Measurements from ENCODE around the gene IL1RAPL1. TPM values are rescaled to one million over a fixed set of nuclear protein-coding genes. Genes with fewer than 3 reads are reported as not detected.

The IL1RAPL1 gene
- total RNA-seq, 2 donors from 2014 or later: 0.66 to 1.1 TPM

GRCh38 chrX:29962061-29962460 is 1374.8 kb downstream of the IL1RAPL1 start:
- no peak overlapping the region for H3K4me3 ChIP-seq (ENCODE audit: low read length)
- H3K9me3 ChIP-seq (ENCODE audit: control insufficient read depth, low read length): no peaks in the 10 kb centered on the region
- peaks cover 34% of the 10 kb centered on the region for H3K4me1 Mint-ChIP-seq
- no peaks in the 10 kb centered on the region for H3K27me3 ChIP-seq (ENCODE audit: control insufficient read depth, insufficient read depth, low read length, poor library complexity, severe bottlenecking)
- no peaks in the 10 kb centered on the region for H3K4me1 ChIP-seq (ENCODE audit: control insufficient read depth, insufficient read depth, low read length)
- H3K27ac Mint-ChIP-seq: no peak overlapping the region
- WGBS, 2 experiments (ENCODE audit: insufficient coverage in 1 of 2, insufficient read length in 1 of 2): no CpG with 5 or more reads among the region's 2 CpGs
- H3K27me3 Mint-ChIP-seq (ENCODE audit: insufficient read depth): no peaks in the 10 kb centered on the region
- no peaks in the 10 kb centered on the region for H3K36me3 ChIP-seq (ENCODE audit: control insufficient read depth, insufficient read depth, low read length)
- no peak overlapping the region for H3K9ac ChIP-seq (ENCODE audit: extremely low read depth, low read length, poor library complexity, severe bottlenecking)
- H3K36me3 Mint-ChIP-seq (ENCODE audit: low read depth): peaks cover 2% of the 10 kb centered on the region
- H3K9me3 Mint-ChIP-seq: no peaks in the 10 kb centered on the region
- DNase-seq: no peak
- no peak for TF ChIP-seq CTCF (conservative IDR thresholded peaks at IDR 0.05)
- H3K27ac ChIP-seq (ENCODE audit: low read depth, low read length): no peak overlapping the region
- H3K4me3 Mint-ChIP-seq: no peak overlapping the region

GRCh38 chrX:29965634-29966033 is 1378.4 kb downstream of the IL1RAPL1 start:
- no peaks in the 10 kb centered on the region for H3K9me3 ChIP-seq (ENCODE audit: control insufficient read depth, low read length)
- Mint-ChIP-seq H3K4me3 (no peak overlapping the region), H3K27ac (no peak overlapping the region), H3K9me3 (no peaks in the 10 kb centered on the region), H3K36me3 (ENCODE audit: low read depth) (peaks cover 2% of the 10 kb centered on the region), H3K27me3 (ENCODE audit: insufficient read depth) (no peaks in the 10 kb centered on the region), H3K4me1 (peaks cover 37% of the 10 kb centered on the region)
- WGBS, 2 experiments (ENCODE audit: insufficient coverage in 1 of 2, insufficient read length in 1 of 2): 83% methylated on average over 1 of the region's 1 CpG; no CpG with 5 or more reads in 1 of the 2 experiments
- H3K4me3 ChIP-seq (ENCODE audit: low read length): no peak overlapping the region
- no peak for DNase-seq
- no peak for TF ChIP-seq CTCF (conservative IDR thresholded peaks at IDR 0.05)
- no peaks in the 10 kb centered on the region for H3K4me1 ChIP-seq (ENCODE audit: control insufficient read depth, insufficient read depth, low read length)
- no peaks in the 10 kb centered on the region for H3K27me3 ChIP-seq (ENCODE audit: control insufficient read depth, insufficient read depth, low read length, poor library complexity, severe bottlenecking)
- H3K9ac ChIP-seq (ENCODE audit: extremely low read depth, low read length, poor library complexity, severe bottlenecking): no peak overlapping the region
- no peak overlapping the region for H3K27ac ChIP-seq (ENCODE audit: low read depth, low read length)
- H3K36me3 ChIP-seq (ENCODE audit: control insufficient read depth, insufficient read depth, low read length): no peaks in the 10 kb centered on the region

- peaks cover 7% of the 10 kb centered on the region for H3K27me3 ChIP-seq (ENCODE audit: control insufficient read depth, insufficient read depth, low read length, poor library complexity, severe bottlenecking)
- peaks cover 6% of the 10 kb centered on the region for H3K9me3 ChIP-seq (ENCODE audit: control insufficient read depth, low read length)
- no peak for DNase-seq
- Mint-ChIP-seq H3K9me3 (peaks cover 32% of the 10 kb centered on the region), H3K4me3 (no peak overlapping the region), H3K27ac (no peak overlapping the region), H3K4me1 (peaks cover 10% of the 10 kb centered on the region), H3K27me3 (ENCODE audit: insufficient read depth) (peaks cover 3% of the 10 kb centered on the region), H3K36me3 (ENCODE audit: low read depth) (peaks cover 41% of the 10 kb centered on the region)
- no peak overlapping the region for H3K27ac ChIP-seq (ENCODE audit: low read depth, low read length)
- H3K4me3 ChIP-seq (ENCODE audit: low read length): no peak overlapping the region
- H3K9ac ChIP-seq (ENCODE audit: extremely low read depth, low read length, poor library complexity, severe bottlenecking): no peak overlapping the region
- no peak for TF ChIP-seq CTCF (conservative IDR thresholded peaks at IDR 0.05)
- 95 to 100% methylated on average over 2 to 3 of the region's 3 CpGs for WGBS, 2 experiments (ENCODE audit: insufficient coverage in 1 of 2, insufficient read length in 1 of 2)
- H3K36me3 ChIP-seq (ENCODE audit: control insufficient read depth, insufficient read depth, low read length): no peaks in the 10 kb centered on the region
- H3K4me1 ChIP-seq (ENCODE audit: control insufficient read depth, insufficient read depth, low read length): no peaks in the 10 kb centered on the region
These were observed 1404.8 kb downstream of the IL1RAPL1 start for GRCh38 chrX:29992083-29992482.
